Transverse colon (tissue), 4 donors: ENCODE data around the gene CCNQ.

Experiments used
- POLR2A ChIP-seq: fragments of 450-650 bp; IDR thresholded peaks from one replicate; pipeline ENCODE4 v1.6.1; 2016; ENCODE audit warnings: antibody characterized with exemption, mild to moderate bottlenecking, moderate library complexity
- POLR2AphosphoS5 ChIP-seq, 3 donors: sonication (generic); formaldehyde crosslinking; IDR thresholded peaks; one replicate each; pipeline ENCODE4 v1.6.1; 2016; ENCODE audit warnings: antibody characterized with exemption in 3 of 3
- TF ChIP-seq, protein P1 (sequence below), 5 experiments: fragments of 200-600 bp in 3 of 5; fragments of 450-650 bp in 2 of 5; sonication (generic) in 3 of 5; IDR thresholded peaks; 1 replicate in 2 of 5; 2 replicates in 3 of 5; pipeline ENCODE4 v1.5.1; 2016 to 2017; ENCODE audit warnings: antibody characterized with exemption in 5 of 5, inconsistent platforms in 3 of 5, mild to moderate bottlenecking in 2 of 5, moderate library complexity in 1 of 5

DNA sequence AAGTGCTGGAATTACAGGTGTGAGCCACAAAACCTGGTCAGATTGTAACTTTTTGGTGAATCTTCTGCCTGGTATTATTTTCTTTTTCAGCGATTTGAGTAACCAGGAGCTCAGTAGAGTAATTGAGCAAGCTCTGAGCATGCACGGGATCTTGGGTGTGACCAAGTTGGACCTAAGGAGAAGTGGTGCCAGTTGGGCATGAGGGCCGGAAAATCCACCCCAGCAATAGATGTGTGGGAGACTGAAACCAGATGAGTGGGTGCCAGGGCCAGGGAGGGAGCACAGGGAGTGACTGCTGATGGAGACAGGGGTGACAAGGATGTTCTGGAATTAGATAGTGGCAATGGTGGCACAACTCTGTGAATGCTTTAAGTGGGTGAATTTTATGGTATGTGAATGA, 3.7 kb upstream of the CCNQ start:
- TF ChIP-seq POLR2AphosphoS5 (IDR thresholded peaks at IDR 0.05) (no peak), POLR2A (no peak)
- TF ChIP-seq, protein P1, sequence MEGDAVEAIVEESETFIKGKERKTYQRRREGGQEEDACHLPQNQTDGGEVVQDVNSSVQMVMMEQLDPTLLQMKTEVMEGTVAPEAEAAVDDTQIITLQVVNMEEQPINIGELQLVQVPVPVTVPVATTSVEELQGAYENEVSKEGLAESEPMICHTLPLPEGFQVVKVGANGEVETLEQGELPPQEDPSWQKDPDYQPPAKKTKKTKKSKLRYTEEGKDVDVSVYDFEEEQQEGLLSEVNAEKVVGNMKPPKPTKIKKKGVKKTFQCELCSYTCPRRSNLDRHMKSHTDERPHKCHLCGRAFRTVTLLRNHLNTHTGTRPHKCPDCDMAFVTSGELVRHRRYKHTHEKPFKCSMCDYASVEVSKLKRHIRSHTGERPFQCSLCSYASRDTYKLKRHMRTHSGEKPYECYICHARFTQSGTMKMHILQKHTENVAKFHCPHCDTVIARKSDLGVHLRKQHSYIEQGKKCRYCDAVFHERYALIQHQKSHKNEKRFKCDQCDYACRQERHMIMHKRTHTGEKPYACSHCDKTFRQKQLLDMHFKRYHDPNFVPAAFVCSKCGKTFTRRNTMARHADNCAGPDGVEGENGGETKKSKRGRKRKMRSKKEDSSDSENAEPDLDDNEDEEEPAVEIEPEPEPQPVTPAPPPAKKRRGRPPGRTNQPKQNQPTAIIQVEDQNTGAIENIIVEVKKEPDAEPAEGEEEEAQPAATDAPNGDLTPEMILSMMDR (IDR thresholded peaks at IDR 0.05): no peak
